Heart right ventricle (tissue), 16 donors: ENCODE data around the gene PARP3. TPM values are rescaled to one million over a fixed set of nuclear protein-coding genes. Genes with fewer than 3 reads are reported as not detected.

Experiments used
- ATAC-seq, 8 donors: fragments of 200-7000 bp; cut with Tn5 transposase; one replicate each; pipeline ENCODE4 v1.9.1; 2020; ENCODE audit warnings: mild to moderate bottlenecking in 8 of 8, moderate library complexity in 8 of 8, moderate number of reproducible peaks in 1 of 8
- DNase-seq, 2 donors: peaks; one replicate each; pipeline ENCODE4 v3.0.0-alpha.2; 2020
- H3K27ac ChIP-seq, 10 donors: fragments of 200-600 bp; sonication (generic) in 2 of 10; one replicate each; pipeline versions ENCODE4 v1.5.0 to v1.8.0; 2020 to 2022; ENCODE audit warnings: mild to moderate bottlenecking in 3 of 10
- H3K27me3 ChIP-seq, 7 donors: fragments of 200-600 bp; one replicate each; pipeline ENCODE4 v1.8.0; 2021 to 2022; ENCODE audit warnings: mild to moderate bottlenecking in 2 of 7
- H3K36me3 ChIP-seq, 9 donors: fragments of 200-600 bp; sonication (generic) in 1 of 9; one replicate each; pipeline versions ENCODE4 v1.5.0 to v1.8.0; 2020 to 2022; ENCODE audit warnings: mild to moderate bottlenecking in 2 of 9
- H3K4me1 ChIP-seq, 9 donors: fragments of 200-600 bp; sonication (generic) in 1 of 9; one replicate each; pipeline versions ENCODE4 v1.5.0 to v1.8.0; 2020 to 2022; ENCODE audit warnings: mild to moderate bottlenecking in 4 of 9
- H3K4me3 ChIP-seq, 10 donors: fragments of 200-600 bp; sonication (generic) in 2 of 10; one replicate each; pipeline versions ENCODE4 v1.5.0 to v1.8.0; 2020 to 2022; ENCODE audit warnings: mild to moderate bottlenecking in 7 of 10, moderate library complexity in 2 of 10
- H3K9me3 ChIP-seq, 11 donors: fragments of 200-600 bp in 10 of 11; sonication (generic) in 2 of 11; one replicate each; pipeline versions ENCODE4 v1.5.0 to v1.8.0; 2013 to 2022; ENCODE audit warnings: mild to moderate bottlenecking in 2 of 11, control low read depth in 1 of 11, moderate library complexity in 1 of 11
- WGBS, 2 donors: extraction: QIAGEN DNeasy Blood & Tissue Kit; methylation state at CpG; one replicate each; pipeline ENCODE4 v1.1.7; 2013; ENCODE audit warnings: inconsistent platforms in 1 of 2; 5-methylcytosine and 5-hydroxymethylcytosine counted together
- intact Hi-C, 10 donors: fragments of 100-400 bp; cut with DNase I; formaldehyde crosslinking; loops; one replicate each; pipeline versions ENCODE4 v1.11.1 to v1.14.2; 2022
- polyA plus RNA-seq, 2 donors: library from polyadenylated mRNA; stranded (reverse); fragments of 200-250 nt; gene quantifications; one replicate each; pipeline ENCODE4 v1.2.3, GENCODE V29; 2013
- total RNA-seq, 10 donors: library from RNA; stranded (reverse); fragmentation: NEBNext Ultra II Directional in 3 of 10; extraction: Animal tissue kit (Norgen Biotek cat#: 25700) in 3 of 10; gene quantifications; one replicate each; pipeline versions ENCODE4 v1.2.1 to v1.2.4, GENCODE V29; 2021 to 2023
- TF ChIP-seq, protein P1 (sequence below), 9 donors: fragments of 200-600 bp; sonication (generic) in 2 of 9; IDR thresholded peaks; one replicate each; pipeline versions ENCODE4 v1.5.0 to v1.8.0; 2021 to 2022; ENCODE audit warnings: antibody characterized with exemption in 9 of 9, mild to moderate bottlenecking in 5 of 9, moderate library complexity in 1 of 9
- donor health status: Arrhythmogenic right ventricular cardiomyopathy.
- donor health status: ischemic (EF 13 %, LVEDD 7.1; RV severe dilation, severe dysfunction).
- donor health status: healthy with polysubstance abuse.
- donor health status: DM: no; HTN: yes; CAD: no.
- donor health status: DM: no; HTN: no; CAD: no.
- donor health status: ischemic (EF 25% LVEDD 6.9; RV normal size, moderate dysfunction).
- donor health status: ischemic (EF 25% LVEDD 5.7; RV mildly dilated, moderate dysfunction).
- donor health status: healthy.
- donor health status: DM: yes; HTN: yes; CAD: no.
- donor health status: Ischemic cardiomyopathy.
- donor health status: ischemic (EF 35%, LVEDD 5.7; RV mildly dilated, moderate dysfunction).
- donor health status: nonischemic (EF 11% LVEDD 7.7; RV severe dilation, severe dysfunction).
- donor health status: DM: yes; HTN: yes; CAD: no.
- donor health status: PGD.
- donor health status: ischemic (EF 29% LVEDD 5.4; RV normal size, mild dysfunction).
- donor health status: nonischemic (EF 23%, LVEDD 6.1; RV moderate dilation, normal function).

The PARP3 gene
- total and polyA plus RNA-seq, 12 donors, result 7.0 to 34.5 (median 16.6) TPM

- WGBS, 2 donors, result 18 to 20% methylated on average over 11 of the region's 11 CpGs
- DNase-seq (peak in 1 of 2 donors; percentile 42), ATAC-seq (peak in 7 of 8 donors; percentile 2 to 28 (median 11))
- H3K27me3 ChIP-seq, result peaks cover 0 to 20% (median 0%) of the 10 kb centered on the region in 7 donors
- peaks cover 0 to 16% (median 0%) of the 10 kb centered on the region in 9 donors for H3K36me3 ChIP-seq
- no peaks in the 10 kb centered on the region for H3K9me3 ChIP-seq
- peak overlapping the region; percentile 39 to 85 (median 77) for H3K4me3 ChIP-seq
- H3K27ac ChIP-seq, result peak overlapping the region; percentile 80 to 98 (median 96)
- intact Hi-C loops, result no loop called here
- H3K4me1 ChIP-seq, result peaks cover 18 to 70% (median 41%) of the 10 kb centered on the region in 9 donors
- TF ChIP-seq, protein P1, sequence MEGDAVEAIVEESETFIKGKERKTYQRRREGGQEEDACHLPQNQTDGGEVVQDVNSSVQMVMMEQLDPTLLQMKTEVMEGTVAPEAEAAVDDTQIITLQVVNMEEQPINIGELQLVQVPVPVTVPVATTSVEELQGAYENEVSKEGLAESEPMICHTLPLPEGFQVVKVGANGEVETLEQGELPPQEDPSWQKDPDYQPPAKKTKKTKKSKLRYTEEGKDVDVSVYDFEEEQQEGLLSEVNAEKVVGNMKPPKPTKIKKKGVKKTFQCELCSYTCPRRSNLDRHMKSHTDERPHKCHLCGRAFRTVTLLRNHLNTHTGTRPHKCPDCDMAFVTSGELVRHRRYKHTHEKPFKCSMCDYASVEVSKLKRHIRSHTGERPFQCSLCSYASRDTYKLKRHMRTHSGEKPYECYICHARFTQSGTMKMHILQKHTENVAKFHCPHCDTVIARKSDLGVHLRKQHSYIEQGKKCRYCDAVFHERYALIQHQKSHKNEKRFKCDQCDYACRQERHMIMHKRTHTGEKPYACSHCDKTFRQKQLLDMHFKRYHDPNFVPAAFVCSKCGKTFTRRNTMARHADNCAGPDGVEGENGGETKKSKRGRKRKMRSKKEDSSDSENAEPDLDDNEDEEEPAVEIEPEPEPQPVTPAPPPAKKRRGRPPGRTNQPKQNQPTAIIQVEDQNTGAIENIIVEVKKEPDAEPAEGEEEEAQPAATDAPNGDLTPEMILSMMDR (IDR thresholded peaks at IDR 0.05), result no peak
Measured at GRCh38 chr3:51968170-51968775, 26.1 kb downstream of the PARP3 start.

- peak overlapping the region in 5 of 10 donors; percentile 88 to 98 (median 96) for H3K27ac ChIP-seq
- H3K9me3 ChIP-seq, result no peaks in the 10 kb centered on the region
- TF ChIP-seq, protein P1 (IDR thresholded peaks at IDR 0.05), result no peak
- DNase-seq, result no peak
- H3K4me1 ChIP-seq, result peaks cover 12 to 68% (median 37%) of the 10 kb centered on the region in 9 donors
- H3K4me3 ChIP-seq, result peak overlapping the region in 1 of 10 donors; percentile 85
- no peak for ATAC-seq
- intact Hi-C loops, result no loop called here
- peaks cover 0 to 20% (median 0%) of the 10 kb centered on the region in 7 donors for H3K27me3 ChIP-seq
- peaks cover 0 to 16% (median 0%) of the 10 kb centered on the region in 9 donors for H3K36me3 ChIP-seq
- 84 to 90% methylated on average over 6 of the region's 6 CpGs for WGBS, 2 donors
Measured at GRCh38 chr3:51968883-51969678, 26.9 kb downstream of the PARP3 start.

- intact Hi-C loops, result no loop called here
- H3K4me3 ChIP-seq, result no peak overlapping the region
- H3K27me3 ChIP-seq, result peaks cover 0 to 20% (median 0%) of the 10 kb centered on the region in 7 donors
- no peaks in the 10 kb centered on the region for H3K9me3 ChIP-seq
- ATAC-seq (no peak), DNase-seq (no peak)
- TF ChIP-seq, protein P1 (IDR thresholded peaks at IDR 0.05), result no peak
- H3K36me3 ChIP-seq, result peaks cover 0 to 16% (median 0%) of the 10 kb centered on the region in 9 donors
- peak overlapping the region in 1 of 10 donors; percentile 10 for H3K27ac ChIP-seq
- peaks cover 13 to 67% (median 45%) of the 10 kb centered on the region in 9 donors for H3K4me1 ChIP-seq
- WGBS, 2 donors, result 63 to 69% methylated on average over 4 of the region's 4 CpGs
Measured at GRCh38 chr3:51969841-51970240, 27.7 kb downstream of the PARP3 start.

GRCh38 chr3:51970606-51971300, 28.6 kb downstream of the PARP3 start:
- Histone ChIP-seq H3K27ac (peak overlapping the region in 1 of 10 donors; percentile 31), H3K9me3 (no peaks in the 10 kb centered on the region), H3K4me3 (no peak overlapping the region), H3K27me3 (peaks cover 0 to 18% (median 0%) of the 10 kb centered on the region in 7 donors), H3K36me3 (peaks cover 0 to 16% (median 0%) of the 10 kb centered on the region in 9 donors), H3K4me1 (peaks cover 17 to 63% (median 46%) of the 10 kb centered on the region in 9 donors)
- TF ChIP-seq, protein P1 (IDR thresholded peaks at IDR 0.05), result no peak
- DNase-seq (no peak), ATAC-seq (no peak)
- 68 to 72% methylated on average over 6 of the region's 6 CpGs for WGBS, 2 donors
- intact Hi-C loops, result no loop called here
